Adrenal gland (tissue), 12 donors: Measurements from ENCODE around the gene MAPKAP1. TPM values are rescaled to one million over a fixed set of nuclear protein-coding genes. Genes with fewer than 3 reads are reported as not detected.

ENCODE experiments used
- DNase-seq, 7 donors: peaks; one replicate each; pipeline ENCODE4 v3.0.0-alpha.2; 2019 to 2020
- H3K27ac ChIP-seq, 5 donors: fragments of 200-600 bp; sonication (generic) in 4 of 5; 1 replicate in 3 of 5; 2 replicates in 2 of 5; pipeline versions ENCODE4 v1.5.1 to v1.8.0; 2016 to 2020; ENCODE audit warnings: mild to moderate bottlenecking in 1 of 5
- H3K27me3 ChIP-seq: fragments of 200-600 bp; 2 replicates; pipeline ENCODE4 v1.8.0; 2021
- H3K36me3 ChIP-seq, 2 donors: fragments of 200-600 bp; replicated peaks in 1 of 2; 1 replicate in 1 of 2; 2 replicates in 1 of 2; pipeline versions ENCODE4 v1.5.1 to v1.8.0; 2018 to 2022
- H3K4me1 ChIP-seq, 2 donors: fragments of 200-600 bp; replicated peaks in 1 of 2; 1 replicate in 1 of 2; 2 replicates in 1 of 2; pipeline versions ENCODE4 v1.5.1 to v1.8.0; 2018 to 2021
- H3K4me3 ChIP-seq, 4 donors: fragments of 200-600 bp; sonication (generic) in 3 of 4; one replicate each; pipeline ENCODE4 v1.5.1; 2016 to 2018
- H3K9me3 ChIP-seq, 3 donors: fragments of 200-600 bp; sonication (generic) in 1 of 3; replicated peaks in 1 of 3; 1 replicate in 2 of 3; 2 replicates in 1 of 3; pipeline versions ENCODE4 v1.5.1 to v1.8.0; 2016 to 2021
- CTCF ChIP-seq, 6 experiments: fragments of 450-650 bp in 4 of 6; fragments of 200-600 bp in 2 of 6; sonication (generic) in 1 of 6; IDR thresholded peaks; 1 replicate in 5 of 6; 2 replicates in 1 of 6; pipeline versions ENCODE4 v1.5.1 to v1.8.0; 2016 to 2021; ENCODE audit warnings: antibody characterized with exemption in 6 of 6, mild to moderate bottlenecking in 2 of 6, moderate library complexity in 1 of 6
- POLR2A ChIP-seq, 2 donors: fragments of 450-650 bp; IDR thresholded peaks; one replicate each; pipeline ENCODE4 v1.6.1; 2017; ENCODE audit warnings: antibody characterized with exemption in 2 of 2, mild to moderate bottlenecking in 2 of 2, moderate library complexity in 1 of 2
- WGBS, 4 donors: extraction: QIAGEN DNeasy Blood & Tissue Kit in 2 of 4; methylation state at CpG; one replicate each; pipeline versions ENCODE4 v1.1.5 to v1.1.7; 2013 to 2017; 5-methylcytosine and 5-hydroxymethylcytosine counted together
- intact Hi-C, 2 donors: fragments of 100-400 bp; cut with DNase I; formaldehyde crosslinking; loops; one replicate each; pipeline versions ENCODE4 v1.14.1 to v1.15.0; 2022 to 2023
- polyA plus RNA-seq, 3 donors: library from polyadenylated mRNA; stranded (reverse); fragments of 200-250 nt in 2 of 3; fragments of 350-450 nt in 1 of 3; fragmentation: Illumina TruSeq in 1 of 3; extraction: RNeasy Lipid Tissue Mini Kit (QIAGEN cat#74804) in 1 of 3; gene quantifications; one replicate each; pipeline ENCODE4 v1.2.3, GENCODE V29; 2013 to 2014
- total RNA-seq, 9 donors: library from RNA; depleted of rRNA in 4 of 9; stranded (reverse); fragments of >200 nt in 4 of 9; fragments of 120-200 nt in 1 of 9; fragmentation: NEBNext Ultra II Directional in 1 of 9; extraction: Animal tissue kit (Norgen Biotek cat#: 25700) in 1 of 9; gene quantifications; one replicate each; pipeline versions ENCODE4 v1.1.0 to v1.2.4, GENCODE V29; 2013 to 2023
- donor health status: healthy with polysubstance abuse.
- donor health status: Bipolar disorder and iron deficiency.
- donor health status: DM: yes; HTN: yes; CAD: no.
- donor health status: DM: no; HTN: no; CAD: no.
- donor health status: DM: no; HTN: no; CAD: no.
- donor health status: DM: yes; HTN: yes; CAD: no.

The MAPKAP1 gene
- total and polyA plus RNA-seq, 12 donors: 72.2 to 156 (median 94.9) TPM

GRCh38 chr9:125467116-125467740 lies 239.8 kb downstream of the MAPKAP1 start:
- intact Hi-C loops: no loop called here
- Histone ChIP-seq H3K4me1 (peaks cover 3 to 13% of the 10 kb centered on the region in 2 donors), H3K4me3 (no peak overlapping the region), H3K9me3 (no peaks in the 10 kb centered on the region), H3K27ac (no peak overlapping the region), H3K36me3 (no peaks in the 10 kb centered on the region), H3K27me3 (no peaks in the 10 kb centered on the region)
- TF ChIP-seq POLR2A (IDR thresholded peaks at IDR 0.05): no peak
- no peak for TF ChIP-seq CTCF (IDR thresholded peaks at IDR 0.05)
- WGBS, 4 donors: 77 to 91% (median 78%) methylated on average over 7 of the region's 7 CpGs
- DNase-seq: no peak

DNA sequence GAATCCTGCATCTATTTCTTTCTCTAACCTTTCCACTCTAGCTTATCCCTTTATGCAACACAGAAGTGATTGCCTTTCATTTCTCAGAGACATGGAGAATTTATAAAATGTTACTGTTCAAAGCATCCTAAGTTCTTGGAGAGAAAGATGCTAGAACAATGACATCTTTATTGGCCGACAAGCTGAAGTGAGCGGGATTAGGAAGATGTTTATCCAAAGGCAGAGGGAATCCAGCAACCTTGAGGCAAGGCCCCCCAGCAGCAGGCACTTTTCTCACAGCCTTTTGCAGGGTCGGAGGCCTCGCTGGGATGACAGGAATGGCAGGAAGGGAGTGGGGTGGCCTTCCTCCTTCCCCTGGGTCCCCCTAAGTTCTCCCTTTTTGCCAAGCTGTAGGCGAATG lies 240.6 kb downstream of the MAPKAP1 start:
- Histone ChIP-seq H3K9me3 (no peaks in the 10 kb centered on the region), H3K27me3 (no peaks in the 10 kb centered on the region), H3K4me3 (no peak overlapping the region), H3K4me1 (peaks cover 0 to 9% of the 10 kb centered on the region in 2 donors), H3K27ac (no peak overlapping the region), H3K36me3 (no peaks in the 10 kb centered on the region)
- intact Hi-C loops: no loop called here
- WGBS, 4 donors: 89 to 98% (median 92%) methylated on average over 5 of the region's 5 CpGs
- DNase-seq: no peak
- TF ChIP-seq POLR2A (IDR thresholded peaks at IDR 0.05) (no peak), CTCF (IDR thresholded peaks at IDR 0.05) (no peak)

DNA sequence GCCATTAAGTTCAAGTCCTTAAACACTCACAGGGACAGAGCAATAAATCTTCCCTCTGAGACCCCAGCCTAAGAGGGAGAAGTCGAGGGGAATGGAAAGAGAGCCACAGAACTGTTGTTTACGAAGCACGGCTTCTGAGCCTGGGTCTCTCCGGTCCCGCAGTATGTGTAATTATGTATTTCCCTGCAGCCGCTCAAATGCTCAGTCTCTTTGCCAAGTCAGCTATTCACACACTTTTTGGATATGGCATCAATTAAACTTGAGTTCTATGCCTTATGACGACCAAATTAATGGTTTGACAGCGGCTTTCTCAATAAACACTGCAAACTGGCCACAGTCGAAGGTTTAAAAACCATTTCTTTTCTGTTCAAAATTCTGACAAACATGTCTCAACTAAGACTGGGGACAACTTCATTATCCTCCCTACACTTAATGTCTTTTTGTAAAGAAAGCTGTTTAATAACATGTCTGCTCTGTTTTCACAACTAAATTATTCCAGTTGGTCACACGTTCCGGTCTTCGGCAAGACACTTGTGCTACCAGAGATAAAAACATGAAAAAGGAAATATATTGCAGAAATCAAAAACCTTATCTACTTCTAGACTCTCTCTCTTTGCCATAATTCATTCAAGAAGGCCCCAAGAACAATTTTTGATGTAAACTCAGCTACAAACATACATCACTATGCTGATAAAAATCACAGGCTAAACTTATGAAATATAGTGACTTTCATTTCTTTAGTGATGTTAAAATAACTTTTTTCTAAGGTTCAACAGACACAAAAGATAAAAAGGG lies 242.2 kb downstream of the MAPKAP1 start:
- H3K27me3 ChIP-seq: no peaks in the 10 kb centered on the region
- H3K36me3 ChIP-seq: no peaks in the 10 kb centered on the region
- peaks cover 0 to 9% of the 10 kb centered on the region in 2 donors for H3K4me1 ChIP-seq
- no peak for DNase-seq
- H3K27ac ChIP-seq: no peak overlapping the region
- intact Hi-C loops: no loop called here
- TF ChIP-seq CTCF (IDR thresholded peaks at IDR 0.05): no peak
- TF ChIP-seq POLR2A (IDR thresholded peaks at IDR 0.05): no peak
- H3K9me3 ChIP-seq: no peaks in the 10 kb centered on the region
- WGBS, 4 donors: 90 to 92% (median 91%) methylated on average over 12 of the region's 12 CpGs
- H3K4me3 ChIP-seq: no peak overlapping the region

GRCh38 chr9:125463926-125464325 lies 243.1 kb downstream of the MAPKAP1 start:
- peaks cover 0 to 9% of the 10 kb centered on the region in 2 donors for H3K4me1 ChIP-seq
- no peak for DNase-seq
- intact Hi-C loops: no loop called here
- H3K27ac ChIP-seq: no peak overlapping the region
- H3K27me3 ChIP-seq: no peaks in the 10 kb centered on the region
- 99 to 100% (median 100%) methylated on average over 2 of the region's 2 CpGs for WGBS, 4 donors
- no peak overlapping the region for H3K4me3 ChIP-seq
- H3K36me3 ChIP-seq: no peaks in the 10 kb centered on the region
- TF ChIP-seq CTCF (IDR thresholded peaks at IDR 0.05) (no peak), POLR2A (IDR thresholded peaks at IDR 0.05) (no peak)
- H3K9me3 ChIP-seq: no peaks in the 10 kb centered on the region
